Fibroblast of gingiva (primary cell): ENCODE data around the gene LARGE1.

Experiments
- DNase-seq: peaks from one replicate; pipeline ENCODE4 v3.0.0-alpha.2; 2011; ENCODE audit warnings: low read depth

LARGE1 gene

DNA sequence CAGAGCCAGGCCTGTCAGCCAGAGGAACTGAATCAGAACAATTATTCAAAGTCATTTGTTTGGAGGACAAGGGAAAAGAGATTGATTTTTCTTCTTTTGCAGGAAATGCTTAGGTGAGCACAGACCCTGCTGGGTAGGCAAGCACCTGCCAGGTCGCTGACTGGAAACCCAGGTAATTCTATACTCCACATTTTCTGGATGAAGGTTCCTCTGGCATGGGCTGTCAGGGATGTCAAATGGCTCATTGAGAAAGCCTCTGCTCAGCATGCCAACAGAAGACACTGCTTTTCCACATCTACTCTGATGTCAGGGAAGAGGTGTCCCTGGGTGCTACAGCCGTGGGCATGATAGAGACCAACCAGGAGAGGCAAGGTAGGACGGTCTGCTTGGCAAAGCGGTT is 695.4 kb downstream of the LARGE1 start:
- DNase-seq = no peak
